Ovary (tissue), 9 donors: ENCODE data around the gene CP. TPM values are rescaled to one million over a fixed set of nuclear protein-coding genes. Genes with fewer than 3 reads are reported as not detected.

Experiments used
- DNase-seq, 5 donors: peaks; one replicate each; pipeline ENCODE4 v3.0.0-alpha.2; 2019 to 2020
- H3K27ac ChIP-seq, 2 donors: fragments of 200-600 bp; one replicate each; pipeline versions ENCODE4 v1.5.1 to v1.8.0; 2019 to 2022
- H3K27me3 ChIP-seq: fragments of 200-600 bp; one replicate; pipeline ENCODE4 v1.8.0; 2022
- H3K36me3 ChIP-seq: fragments of 200-600 bp; sonication (generic); one replicate; pipeline ENCODE4 v1.5.1; 2019
- H3K4me1 ChIP-seq: one replicate; pipeline ENCODE4 v1.8.1; 2013; ENCODE audit warnings: mild to moderate bottlenecking, moderate library complexity; ENCODE audit not compliant: insufficient read depth
- H3K4me3 ChIP-seq: fragments of 200-600 bp; sonication (generic); one replicate; pipeline ENCODE4 v1.5.1; 2017
- H3K9me3 ChIP-seq, 2 donors: fragments of 200-600 bp in 1 of 2; sonication (generic) in 1 of 2; one replicate each; pipeline versions ENCODE4 v1.5.1 to v1.8.1; 2013 to 2019; ENCODE audit warnings: mild to moderate bottlenecking in 1 of 2, moderate library complexity in 1 of 2
- CTCF ChIP-seq, 3 donors: fragments of 450-650 bp in 2 of 3; fragments of 200-600 bp in 1 of 3; IDR thresholded peaks; one replicate each; pipeline versions ENCODE4 v1.5.1 to v1.8.0; 2016 to 2022; ENCODE audit warnings: antibody characterized with exemption in 3 of 3, mild to moderate bottlenecking in 1 of 3
- EP300 ChIP-seq: sonication (generic); formaldehyde crosslinking; IDR thresholded peaks from one replicate; pipeline ENCODE4 v1.6.1; 2017; ENCODE audit warnings: antibody characterized with exemption
- POLR2A ChIP-seq: fragments of 450-650 bp; IDR thresholded peaks from one replicate; pipeline ENCODE4 v1.6.1; 2017; ENCODE audit warnings: antibody characterized with exemption, mild to moderate bottlenecking, moderate library complexity
- WGBS, 3 donors: extraction: QIAGEN DNeasy Blood & Tissue Kit in 1 of 3; methylation state at CpG; one replicate each; pipeline versions ENCODE4 v1.1.5 to v1.1.7; 2013 to 2017; 5-methylcytosine and 5-hydroxymethylcytosine counted together
- intact Hi-C, 4 donors: fragments of 100-400 bp; cut with DNase I; formaldehyde crosslinking; loops; one replicate each; pipeline versions ENCODE4 v1.11.0 to v1.15.1; 2022 to 2023
- polyA plus RNA-seq, 2 donors: library from polyadenylated mRNA; stranded (reverse); fragments of 200-250 nt in 1 of 2; fragments of 350-450 nt in 1 of 2; fragmentation: Illumina TruSeq in 1 of 2; extraction: RNeasy Lipid Tissue Mini Kit (QIAGEN cat#74804) in 1 of 2; gene quantifications; one replicate each; pipeline ENCODE4 v1.2.3, GENCODE V29; 2013 to 2014
- total RNA-seq, 7 donors: library from RNA; depleted of rRNA in 2 of 7; stranded (reverse); fragments of >200 nt in 2 of 7; fragmentation: NEBNext Ultra II Directional in 3 of 7; extraction: Animal tissue kit (Norgen Biotek cat#: 25700) in 3 of 7; gene quantifications; one replicate each; pipeline versions ENCODE4 v1.1.0 to v1.2.4, GENCODE V29; 2016 to 2023
- donor health status: DM: no; HTN: no; CAD: no; lungs with moderate emphysema.
- donor health status: DM: no; HTN: no; CAD: no.
- donor health status: Bipolar disorder and iron deficiency.
- donor health status: DM: yes; HTN: yes; CAD: no.
- donor health status: DM: no; HTN: no; CAD: no.
- donor health status: DM: yes; HTN: yes; CAD: no.

Gene CP
- total and polyA plus RNA-seq, 9 donors, result 0.40 to 90.3 (median 3.1) TPM

GRCh38 chr3:149233323-149233722 is 11.7 kb upstream of the CP start:
- no peak for DNase-seq
- WGBS, 3 donors, result 74 to 81% (median 74%) methylated on average over 4 of the region's 4 CpGs
- H3K27ac ChIP-seq, result no peak overlapping the region
- no peaks in the 10 kb centered on the region for H3K27me3 ChIP-seq
- H3K4me1 ChIP-seq, result no peaks in the 10 kb centered on the region
- H3K4me3 ChIP-seq, result no peak overlapping the region
- no peak for TF ChIP-seq CTCF (IDR thresholded peaks at IDR 0.05)
- no peak for TF ChIP-seq EP300
- TF ChIP-seq POLR2A, result no peak
- H3K36me3 ChIP-seq, result no peaks in the 10 kb centered on the region
- intact Hi-C loops, result no loop called here
- H3K9me3 ChIP-seq, result no peaks in the 10 kb centered on the region

DNA sequence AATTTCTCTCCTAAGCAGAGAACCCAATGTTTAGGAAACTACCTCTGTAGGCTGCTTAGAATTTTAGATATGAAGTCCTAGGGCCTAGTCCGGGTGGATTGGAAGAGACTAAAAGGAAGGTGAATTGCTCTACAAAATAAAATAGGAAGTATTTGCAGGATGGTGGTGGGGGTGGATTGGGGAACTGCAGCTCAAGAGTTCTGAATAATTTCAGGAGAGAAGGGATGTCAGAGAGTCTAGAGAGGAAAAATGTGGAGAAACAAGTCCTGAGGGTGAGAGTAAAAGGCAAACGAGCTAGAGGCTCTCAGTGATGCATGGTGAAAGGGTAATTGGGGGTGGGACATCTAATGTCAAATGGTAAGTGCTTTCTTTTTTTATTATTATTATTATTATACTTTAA is 10.2 kb upstream of the CP start:
- Histone ChIP-seq H3K4me3 (no peak overlapping the region), H3K27ac (no peak overlapping the region), H3K9me3 (no peaks in the 10 kb centered on the region), H3K4me1 (no peaks in the 10 kb centered on the region), H3K27me3 (no peaks in the 10 kb centered on the region), H3K36me3 (no peaks in the 10 kb centered on the region)
- WGBS, 3 donors, result 76 to 81% (median 79%) methylated on average over 2 of the region's 2 CpGs
- intact Hi-C loops, result no loop called here
- DNase-seq, result no peak
- TF ChIP-seq EP300 (no peak), POLR2A (no peak), CTCF (IDR thresholded peaks at IDR 0.05) (no peak)

GRCh38 chr3:149227591-149228268 is 6.1 kb upstream of the CP start:
- Histone ChIP-seq H3K36me3 (no peaks in the 10 kb centered on the region), H3K4me1 (peaks cover 3% of the 10 kb centered on the region), H3K27me3 (no peaks in the 10 kb centered on the region), H3K9me3 (no peaks in the 10 kb centered on the region), H3K4me3 (no peak overlapping the region), H3K27ac (no peak overlapping the region)
- intact Hi-C loops, result no loop called here
- 62 to 64% (median 64%) methylated on average over 5 of the region's 5 CpGs for WGBS, 3 donors
- TF ChIP-seq CTCF (IDR thresholded peaks at IDR 0.05) (no peak), EP300 (no peak), POLR2A (no peak)
- no peak for DNase-seq

- Histone ChIP-seq H3K27me3 (no peaks in the 10 kb centered on the region), H3K36me3 (no peaks in the 10 kb centered on the region), H3K27ac (no peak overlapping the region), H3K4me1 (peaks cover 3% of the 10 kb centered on the region), H3K9me3 (no peaks in the 10 kb centered on the region), H3K4me3 (no peak overlapping the region)
- intact Hi-C loops, result no loop called here
- no peak for DNase-seq
- TF ChIP-seq CTCF (IDR thresholded peaks at IDR 0.05), result no peak
- 87 to 95% (median 93%) methylated on average over 1 of the region's 1 CpG for WGBS, 3 donors
Observed at GRCh38 chr3:149226776-149227175, 5.1 kb upstream of the CP start.
